Thyroid gland (tissue), 4 donors: Measurements from ENCODE around the gene NUP98.

Source experiments
- POLR2A ChIP-seq, 2 donors: fragments of 450-650 bp; IDR thresholded peaks; one replicate each; pipeline ENCODE4 v1.6.1; 2017; ENCODE audit warnings: antibody characterized with exemption in 2 of 2, mild to moderate bottlenecking in 2 of 2, moderate library complexity in 1 of 2
- TF ChIP-seq, protein P1 (sequence below), 6 experiments: fragments of 200-600 bp in 3 of 6; fragments of 450-650 bp in 3 of 6; sonication (generic) in 3 of 6; IDR thresholded peaks; one replicate each; pipeline ENCODE4 v1.5.1; 2016 to 2019; ENCODE audit warnings: antibody characterized with exemption in 6 of 6, mild to moderate bottlenecking in 2 of 6, inconsistent platforms in 1 of 6, moderate library complexity in 1 of 6

DNA sequence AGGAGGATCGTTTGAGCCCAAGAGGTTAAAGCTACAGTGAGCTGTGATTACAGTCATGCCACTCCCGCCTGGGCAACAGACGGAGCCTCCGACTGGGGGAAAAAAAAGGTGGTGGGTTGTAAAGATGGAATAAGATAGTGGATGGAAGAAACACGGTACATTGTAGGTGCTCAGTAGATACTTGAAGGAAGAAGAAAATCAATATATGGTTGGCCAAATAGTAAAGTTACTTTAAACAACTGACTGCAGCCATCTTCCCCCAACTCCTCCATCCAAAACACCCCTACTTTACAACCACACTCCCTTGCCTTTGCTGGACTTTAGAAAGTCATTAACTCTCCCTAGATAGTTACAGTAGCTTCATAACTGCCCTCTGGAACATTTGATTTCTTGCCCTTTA, 2.5 kb upstream of the NUP98 start:
- TF ChIP-seq, protein P1, sequence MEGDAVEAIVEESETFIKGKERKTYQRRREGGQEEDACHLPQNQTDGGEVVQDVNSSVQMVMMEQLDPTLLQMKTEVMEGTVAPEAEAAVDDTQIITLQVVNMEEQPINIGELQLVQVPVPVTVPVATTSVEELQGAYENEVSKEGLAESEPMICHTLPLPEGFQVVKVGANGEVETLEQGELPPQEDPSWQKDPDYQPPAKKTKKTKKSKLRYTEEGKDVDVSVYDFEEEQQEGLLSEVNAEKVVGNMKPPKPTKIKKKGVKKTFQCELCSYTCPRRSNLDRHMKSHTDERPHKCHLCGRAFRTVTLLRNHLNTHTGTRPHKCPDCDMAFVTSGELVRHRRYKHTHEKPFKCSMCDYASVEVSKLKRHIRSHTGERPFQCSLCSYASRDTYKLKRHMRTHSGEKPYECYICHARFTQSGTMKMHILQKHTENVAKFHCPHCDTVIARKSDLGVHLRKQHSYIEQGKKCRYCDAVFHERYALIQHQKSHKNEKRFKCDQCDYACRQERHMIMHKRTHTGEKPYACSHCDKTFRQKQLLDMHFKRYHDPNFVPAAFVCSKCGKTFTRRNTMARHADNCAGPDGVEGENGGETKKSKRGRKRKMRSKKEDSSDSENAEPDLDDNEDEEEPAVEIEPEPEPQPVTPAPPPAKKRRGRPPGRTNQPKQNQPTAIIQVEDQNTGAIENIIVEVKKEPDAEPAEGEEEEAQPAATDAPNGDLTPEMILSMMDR (IDR thresholded peaks at IDR 0.05) = no peak
- no peak for TF ChIP-seq POLR2A (IDR thresholded peaks at IDR 0.05)
